Subcutaneous abdominal adipose tissue (tissue), 5 donors: ENCODE results near the gene RAD23A.

Experiments used
- H3K27ac ChIP-seq: one replicate; pipeline ENCODE4 v1.7.0; 2013; ENCODE audit warnings: low read depth, mild to moderate bottlenecking, inconsistent platforms, low read length, moderate library complexity
- H3K27me3 ChIP-seq, 5 donors: one replicate each; pipeline ENCODE4 v1.7.0; 2013; ENCODE audit warnings: low read length in 5 of 5, inconsistent platforms in 1 of 5; ENCODE audit not compliant: control insufficient read depth in 5 of 5, insufficient read depth in 4 of 5
- H3K36me3 ChIP-seq, 5 donors: one replicate each; pipeline ENCODE4 v1.7.0; 2013; ENCODE audit warnings: low read length in 5 of 5; ENCODE audit not compliant: control insufficient read depth in 5 of 5, insufficient read depth in 5 of 5
- H3K4me1 ChIP-seq, 5 donors: one replicate each; pipeline ENCODE4 v1.7.0; 2013; ENCODE audit warnings: low read length in 5 of 5, mild to moderate bottlenecking in 3 of 5, moderate library complexity in 1 of 5; ENCODE audit not compliant: control insufficient read depth in 5 of 5, insufficient read depth in 5 of 5
- H3K4me3 ChIP-seq, 5 donors: one replicate each; pipeline ENCODE4 v1.7.0; 2013; ENCODE audit warnings: low read length in 5 of 5, low read depth in 1 of 5
- H3K9ac ChIP-seq, 5 donors: one replicate each; pipeline ENCODE4 v1.7.0; 2013; ENCODE audit warnings: low read length in 5 of 5, mild to moderate bottlenecking in 4 of 5, moderate library complexity in 3 of 5
- H3K9me3 ChIP-seq, 5 donors: one replicate each; pipeline ENCODE4 v1.7.0; 2013; ENCODE audit warnings: low read length in 5 of 5; ENCODE audit not compliant: control insufficient read depth in 5 of 5
- donor health status: healthy.
- donor health status: healthy.
- donor health status: healthy.
- donor health status: healthy.
- donor health status: healthy.

The RAD23A gene

DNA sequence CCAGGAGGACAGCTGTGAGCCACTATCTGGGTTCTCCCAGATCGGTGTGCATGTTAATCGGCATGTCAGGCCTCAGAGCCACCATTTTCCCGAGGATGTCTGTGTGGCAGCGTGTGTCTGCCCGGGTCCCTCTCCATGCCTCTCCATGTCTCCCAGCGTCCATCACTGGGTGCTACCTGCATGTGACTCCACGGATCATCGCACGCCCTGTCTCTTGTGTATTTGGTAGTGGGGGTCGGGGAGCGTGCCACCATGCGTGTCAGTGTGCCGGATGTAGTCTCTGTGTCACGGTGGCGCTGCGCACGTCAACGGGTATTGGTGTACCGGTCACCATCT lies 55.5 kb downstream of the RAD23A start:
- peaks cover 19 to 90% (median 87%) of the 10 kb centered on the region in 5 donors for H3K4me1 ChIP-seq
- peaks cover 0 to 12% (median 5%) of the 10 kb centered on the region in 5 donors for H3K36me3 ChIP-seq
- peak overlapping the region in 3 of 5 donors; percentile 33 to 66 (median 51) for H3K9ac ChIP-seq
- no peaks in the 10 kb centered on the region for H3K9me3 ChIP-seq
- peak overlapping the region in 4 of 5 donors; percentile 17 to 52 (median 42) for H3K4me3 ChIP-seq
- H3K27ac ChIP-seq = peak overlapping the region; percentile 90
- no peaks in the 10 kb centered on the region for H3K27me3 ChIP-seq

GRCh38 chr19:13001502-13002165 lies 56.0 kb downstream of the RAD23A start:
- Histone ChIP-seq H3K27me3 (no peaks in the 10 kb centered on the region), H3K9ac (peak overlapping the region in 3 of 5 donors; percentile 51 to 66 (median 58)), H3K4me3 (peak overlapping the region; percentile 35 to 52 (median 44)), H3K27ac (peak overlapping the region; percentile 90), H3K4me1 (peaks cover 19 to 92% (median 91%) of the 10 kb centered on the region in 5 donors), H3K9me3 (no peaks in the 10 kb centered on the region), H3K36me3 (peaks cover 0 to 12% (median 5%) of the 10 kb centered on the region in 5 donors)

DNA sequence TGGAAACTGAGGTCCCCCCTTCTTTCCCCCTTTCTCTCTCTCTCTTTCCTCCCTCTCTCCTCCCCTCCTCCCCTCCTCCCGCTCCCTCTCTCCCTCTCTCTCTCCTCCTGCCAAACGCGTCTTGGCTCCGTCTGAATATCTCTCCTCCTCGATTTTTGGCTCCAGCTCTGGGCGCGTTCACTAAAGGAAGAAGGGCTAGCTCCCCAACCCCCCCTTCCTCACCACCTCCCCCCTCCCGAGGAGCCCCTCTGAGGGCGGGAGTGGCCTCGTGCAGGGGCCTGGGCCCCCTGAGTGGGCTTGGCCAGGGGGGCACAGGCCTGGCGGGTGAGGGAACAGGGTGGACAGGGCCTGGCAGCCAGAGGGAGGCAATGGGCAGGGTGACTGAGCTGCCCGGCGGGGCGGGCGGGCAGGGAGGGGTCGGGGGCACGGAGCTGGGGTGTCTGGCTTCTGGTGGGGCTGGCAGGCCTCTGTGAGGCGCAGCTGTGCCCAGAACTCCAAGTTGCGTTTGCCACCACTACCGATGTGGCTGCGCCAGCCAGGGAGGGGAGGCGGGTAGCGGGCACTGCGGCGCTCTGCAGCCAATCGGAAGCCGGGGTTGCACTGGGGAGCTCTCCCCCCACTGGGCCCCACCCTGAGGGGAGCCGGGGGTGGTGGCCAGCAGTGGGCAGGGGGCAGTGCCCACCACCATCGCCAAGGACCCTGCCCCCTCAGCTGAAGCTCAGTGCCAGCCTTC lies 56.7 kb downstream of the RAD23A start:
- Histone ChIP-seq H3K9ac (peak overlapping the region in 2 of 5 donors; percentile 58 to 66), H3K36me3 (peaks cover 0 to 12% (median 5%) of the 10 kb centered on the region in 5 donors), H3K4me3 (peak overlapping the region; percentile 27 to 52 (median 45)), H3K27me3 (no peaks in the 10 kb centered on the region), H3K4me1 (peaks cover 14 to 92% (median 91%) of the 10 kb centered on the region in 5 donors), H3K9me3 (no peaks in the 10 kb centered on the region), H3K27ac (peak overlapping the region; percentile 90)

DNA sequence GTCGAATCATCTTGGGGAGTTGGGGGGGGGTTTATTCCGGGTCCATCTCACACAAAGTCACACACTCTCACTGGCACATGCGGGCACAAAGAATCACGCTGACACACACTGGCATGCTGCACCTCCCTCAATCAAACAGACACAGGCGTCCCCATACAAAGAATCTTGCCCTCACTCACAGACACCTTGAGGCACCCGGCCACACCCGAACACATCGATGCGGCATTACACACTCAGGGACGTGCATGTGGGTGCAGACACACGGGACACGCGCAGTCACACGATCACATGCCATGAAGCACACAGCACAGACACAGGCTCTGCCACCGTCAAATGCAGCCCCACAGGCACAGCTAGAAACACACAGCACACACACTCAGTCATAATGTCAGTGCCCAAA lies 57.4 kb downstream of the RAD23A start:
- peaks cover 12 to 91% (median 90%) of the 10 kb centered on the region in 5 donors for H3K4me1 ChIP-seq
- no peaks in the 10 kb centered on the region for H3K9me3 ChIP-seq
- H3K4me3 ChIP-seq = peak overlapping the region in 2 of 5 donors; percentile 11 to 45
- H3K36me3 ChIP-seq = peaks cover 0 to 12% (median 5%) of the 10 kb centered on the region in 5 donors
- peak overlapping the region; percentile 90 for H3K27ac ChIP-seq
- H3K27me3 ChIP-seq = no peaks in the 10 kb centered on the region
- peak overlapping the region in 1 of 5 donors; percentile 48 for H3K9ac ChIP-seq
